Smooth muscle cell (in vitro differentiated cells): ENCODE measurements around the gene EPHA2. TPM values are rescaled to one million over a fixed set of nuclear protein-coding genes. Genes with fewer than 3 reads are reported as not detected.

ENCODE experiments used
- DNase-seq: peaks from one replicate; lab custom pipeline; 2025; ENCODE audit not compliant: unreplicated experiment; lab: John Stamatoyannopoulos, UW
- H2AFZ ChIP-seq: fragments of 200-600 bp; sonication (generic); 2 replicates; pipeline ENCODE4 v1.6.0; 2016; ENCODE audit warnings: antibody characterized with exemption, low read depth, mild to moderate bottlenecking
- H3F3A ChIP-seq: fragments of 200-600 bp; sonication (generic); 2 replicates; pipeline ENCODE4 v1.6.0; 2017; ENCODE audit warnings: antibody characterized with exemption, low read depth
- H3K27ac ChIP-seq: fragments of 200-600 bp; sonication (generic); 2 replicates; pipeline ENCODE4 v1.5.1; 2016; ENCODE audit warnings: low read depth, mild to moderate bottlenecking
- H3K27me3 ChIP-seq: fragments of 200-600 bp; sonication (generic); 2 replicates; pipeline ENCODE4 v1.6.1; 2016; ENCODE audit warnings: low read depth, mild to moderate bottlenecking
- H3K36me3 ChIP-seq: fragments of 200-600 bp; sonication (generic); 2 replicates; pipeline ENCODE4 v1.5.1; 2016; ENCODE audit warnings: low read depth
- H3K4me1 ChIP-seq: fragments of 200-600 bp; sonication (generic); 2 replicates; pipeline ENCODE4 v1.5.1; 2016; ENCODE audit warnings: low read depth
- H3K4me2 ChIP-seq: fragments of 200-600 bp; sonication (generic); 2 replicates; pipeline ENCODE4 v1.6.0; 2016; ENCODE audit warnings: mild to moderate bottlenecking
- H3K4me3 ChIP-seq: fragments of 200-600 bp; sonication (generic); 2 replicates; pipeline ENCODE4 v1.5.1; 2016; ENCODE audit warnings: mild to moderate bottlenecking
- H3K79me2 ChIP-seq: fragments of 200-600 bp; sonication (generic); 2 replicates; pipeline ENCODE4 v1.6.0; 2016; ENCODE audit warnings: low read depth, mild to moderate bottlenecking
- H3K9ac ChIP-seq: fragments of 200-600 bp; sonication (generic); 2 replicates; pipeline ENCODE4 v1.6.0; 2016; ENCODE audit warnings: low read depth
- H3K9me3 ChIP-seq: fragments of 200-600 bp; sonication (generic); replicated peaks from 2 replicates; pipeline ENCODE4 v1.5.1; 2016; ENCODE audit warnings: low read depth
- H4K20me1 ChIP-seq: fragments of 200-600 bp; sonication (generic); 2 replicates; pipeline ENCODE4 v1.6.0; 2016; ENCODE audit warnings: low read depth
- CTCF ChIP-seq: fragments of 200-600 bp; sonication (generic); IDR thresholded peaks from 2 replicates; pipeline ENCODE4 v1.5.1; 2017; ENCODE audit warnings: borderline replicate concordance, mild to moderate bottlenecking, antibody characterized with exemption; ENCODE audit not compliant: insufficient read depth, poor library complexity, severe bottlenecking
- WGBS: methylation state at CpG from one replicate; pipeline ENCODE4 v1.1.7; 2016; ENCODE audit warnings: low lambda C conversion rate; 5-methylcytosine and 5-hydroxymethylcytosine counted together
- polyA plus RNA-seq: library from polyadenylated mRNA; unstranded; fragments of >200 nt; fragmentation: Nextera tagmentation; extraction: Ambion mirVana; gene quantifications from 2 replicates; pipeline ENCODE4 v1.2.1, GENCODE V29; 2016
- total RNA-seq: library from RNA; depleted of rRNA; stranded (reverse); fragments of >200 nt; gene quantifications from 2 replicates; pipeline ENCODE4 v1.2.3, GENCODE V29; 2014

Gene EPHA2
- total and polyA plus RNA-seq, 2 experiments from 2014 or later, result 27.3 to 34.8 TPM

- DNase-seq, result no peak
Observed at GRCh38 chr1:16183179-16183578, 27.3 kb upstream of the EPHA2 start.

DNA sequence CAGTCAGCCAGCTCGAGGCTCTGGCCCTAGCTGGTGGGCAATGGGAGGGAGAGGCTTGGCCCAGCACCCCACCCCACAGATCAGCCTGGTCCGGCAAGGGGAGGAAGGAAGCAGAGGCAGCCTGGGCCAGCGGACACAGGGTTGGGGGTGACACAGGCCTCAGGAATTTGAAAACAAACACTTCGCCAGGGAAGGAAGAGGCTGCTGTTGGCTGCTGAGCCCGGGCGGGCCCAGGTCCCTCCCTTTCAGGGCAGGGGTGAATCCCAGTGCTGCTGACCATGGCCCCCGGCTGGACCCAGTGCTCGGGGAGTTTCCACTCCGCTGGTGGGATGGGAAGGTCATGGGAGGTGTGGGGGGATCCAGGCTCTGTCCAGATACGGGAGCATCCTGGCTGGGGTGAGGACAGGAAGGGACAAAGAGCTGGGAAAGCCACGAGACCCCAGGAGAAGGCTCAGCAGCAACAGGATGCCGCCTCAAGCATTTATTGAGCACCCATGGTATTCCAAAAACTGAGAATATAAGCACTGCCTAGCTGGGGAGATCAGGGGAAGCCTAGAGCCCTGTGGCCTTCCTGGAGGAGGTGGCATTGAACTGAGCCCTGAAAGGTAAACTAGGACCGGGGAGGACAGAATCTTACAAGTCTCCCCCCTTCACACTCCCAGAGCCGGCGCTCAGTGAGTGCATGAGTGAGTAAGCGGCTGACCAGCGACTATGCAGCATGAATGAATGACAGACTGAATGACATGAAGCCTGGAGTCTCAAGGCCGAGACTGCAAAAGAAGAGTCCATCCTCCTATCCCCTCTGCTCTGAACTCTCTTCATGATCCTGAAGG is 26.2 kb upstream of the EPHA2 start:
- Histone ChIP-seq H2AFZ (no peak overlapping the region), H3K4me2 (peak overlapping the region; percentile 36), H3K27ac (peak overlapping the region; percentile 73), H3K36me3 (no peaks in the 10 kb centered on the region), H4K20me1 (no peaks in the 10 kb centered on the region), H3K4me3 (no peak overlapping the region), H3K9me3 (no peaks in the 10 kb centered on the region), H3K27me3 (no peaks in the 10 kb centered on the region), H3K9ac (peak overlapping the region; percentile 34), H3K79me2 (no peaks in the 10 kb centered on the region), H3F3A (peaks cover 10% of the 10 kb centered on the region), H3K4me1 (peaks cover 5% of the 10 kb centered on the region)
- no peak for TF ChIP-seq CTCF
- peak; percentile 53 for DNase-seq
- WGBS, result 32% methylated on average over 18 of the region's 18 CpGs

More at GRCh38 chr1:16183179-16183578, 27.3 kb upstream of the EPHA2 start:
- H2AFZ ChIP-seq, result no peak overlapping the region
- WGBS, result 89% methylated on average over 13 of the region's 13 CpGs
- H3K27ac ChIP-seq, result peak overlapping the region; percentile 15
- H3K36me3 ChIP-seq, result no peaks in the 10 kb centered on the region
- H4K20me1 ChIP-seq, result no peaks in the 10 kb centered on the region
- H3F3A ChIP-seq, result peaks cover 7% of the 10 kb centered on the region
- no peak for TF ChIP-seq CTCF
- peaks cover 5% of the 10 kb centered on the region for H3K4me1 ChIP-seq
- no peak overlapping the region for H3K4me2 ChIP-seq
- H3K79me2 ChIP-seq, result no peaks in the 10 kb centered on the region
- H3K9me3 ChIP-seq, result no peaks in the 10 kb centered on the region
- no peaks in the 10 kb centered on the region for H3K27me3 ChIP-seq
- no peak overlapping the region for H3K9ac ChIP-seq
- H3K4me3 ChIP-seq, result no peak overlapping the region

- TF ChIP-seq CTCF, result no peak
- Histone ChIP-seq H3F3A (peaks cover 17% of the 10 kb centered on the region), H3K4me1 (peaks cover 19% of the 10 kb centered on the region), H3K9ac (no peak overlapping the region), H3K27ac (peak overlapping the region; percentile 73), H3K27me3 (no peaks in the 10 kb centered on the region), H3K36me3 (no peaks in the 10 kb centered on the region), H3K79me2 (no peaks in the 10 kb centered on the region), H3K4me3 (no peak overlapping the region), H2AFZ (no peak overlapping the region), H3K9me3 (no peaks in the 10 kb centered on the region), H4K20me1 (no peaks in the 10 kb centered on the region), H3K4me2 (no peak overlapping the region)
- DNase-seq, result no peak
- WGBS, result 81% methylated on average over 13 of the region's 13 CpGs
Observed at GRCh38 chr1:16180291-16180824, 24.5 kb upstream of the EPHA2 start.
